ENCODE results near the gene TTLL10. TPM values are rescaled to one million over a fixed set of nuclear protein-coding genes. Genes with fewer than 3 reads are reported as not detected.

TTLL10 gene
- total and polyA plus RNA-seq, 4 donors = not detected

DNA sequence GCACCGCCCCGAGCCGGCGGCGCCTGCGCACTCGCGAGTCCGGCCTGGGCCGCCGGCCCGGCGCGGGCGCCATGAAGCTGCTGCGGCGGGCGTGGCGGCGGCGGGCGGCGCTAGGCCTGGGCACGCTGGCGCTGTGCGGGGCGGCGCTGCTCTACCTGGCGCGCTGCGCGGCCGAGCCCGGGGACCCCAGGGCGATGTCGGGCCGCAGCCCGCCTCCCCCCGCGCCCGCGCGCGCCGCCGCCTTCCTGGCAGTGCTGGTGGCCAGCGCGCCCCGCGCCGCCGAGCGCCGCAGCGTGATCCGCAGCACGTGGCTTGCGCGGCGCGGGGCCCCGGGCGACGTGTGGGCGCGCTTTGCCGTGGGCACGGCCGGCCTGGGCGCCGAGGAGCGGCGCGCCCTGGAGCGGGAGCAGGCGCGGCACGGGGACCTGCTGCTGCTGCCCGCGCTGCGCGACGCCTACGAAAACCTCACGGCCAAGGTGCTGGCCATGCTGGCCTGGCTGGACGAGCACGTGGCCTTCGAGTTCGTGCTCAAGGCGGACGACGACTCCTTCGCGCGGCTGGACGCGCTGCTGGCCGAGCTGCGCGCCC is 58.6 kb downstream of the TTLL10 start, which contains the start of gene B3GALT6:
B3GALT6 (plus strand) TSS at position 30 of the 588 bp plus-strand sequence; CDS start at position 72, 42 bp downstream.
- H3K27ac ChIP-seq (ENCODE audit: low read depth in 1 of 2, low read length in 2 of 2) = peak within 1 kb of the TSS; percentile 71 to 88
- peaks cover 14 to 32% (median 25%) of the 10 kb centered on the region in 4 donors for H3K4me1 ChIP-seq (ENCODE audit: control insufficient read depth in 4 of 4, insufficient read depth in 4 of 4, low read length in 3 of 4)
- TF ChIP-seq SP1 (IDR thresholded peaks at IDR 0.05) (no peak), GABPA (IDR thresholded peaks at IDR 0.05 in 1 of 2, conservative IDR thresholded peaks at IDR 0.05 in 1 of 2) (no peak), ATF3 (IDR thresholded peaks at IDR 0.05) (no peak), TAF1 (conservative IDR thresholded peaks at IDR 0.05) (no peak), YY1 (IDR thresholded peaks at IDR 0.05) (no peak), HNF4G (IDR thresholded peaks at IDR 0.05) (no peak), NR2F2 (IDR thresholded peaks at IDR 0.05) (no peak)
- no peaks in the 10 kb centered on the region for H3K9me3 ChIP-seq (ENCODE audit: control insufficient read depth in 4 of 4, low read length in 3 of 4)
- 11% methylated on average over 100 of the region's 100 CpGs for WGBS
- peaks cover 4 to 12% (median 7%) of the 10 kb centered on the region in 4 donors for H3K36me3 ChIP-seq (ENCODE audit: control insufficient read depth in 4 of 4, insufficient read depth in 3 of 4, low read depth in 1 of 4, low read length in 3 of 4)
- peak within 1 kb of the TSS; percentile 72 to 99 (median 92) for H3K4me3 ChIP-seq (ENCODE audit: low read depth in 1 of 3, low read length in 3 of 3)
- no peaks in the 10 kb centered on the region for H3K27me3 ChIP-seq (ENCODE audit: control insufficient read depth in 4 of 4, insufficient read depth in 4 of 4, low read length in 3 of 4)
- DNase-seq (ENCODE audit: low spot score) = no peak
- peak within 1 kb of the TSS; percentile 87 to 99 for H3K9ac ChIP-seq (ENCODE audit: low read depth in 1 of 2, low read length in 2 of 2)

DNA sequence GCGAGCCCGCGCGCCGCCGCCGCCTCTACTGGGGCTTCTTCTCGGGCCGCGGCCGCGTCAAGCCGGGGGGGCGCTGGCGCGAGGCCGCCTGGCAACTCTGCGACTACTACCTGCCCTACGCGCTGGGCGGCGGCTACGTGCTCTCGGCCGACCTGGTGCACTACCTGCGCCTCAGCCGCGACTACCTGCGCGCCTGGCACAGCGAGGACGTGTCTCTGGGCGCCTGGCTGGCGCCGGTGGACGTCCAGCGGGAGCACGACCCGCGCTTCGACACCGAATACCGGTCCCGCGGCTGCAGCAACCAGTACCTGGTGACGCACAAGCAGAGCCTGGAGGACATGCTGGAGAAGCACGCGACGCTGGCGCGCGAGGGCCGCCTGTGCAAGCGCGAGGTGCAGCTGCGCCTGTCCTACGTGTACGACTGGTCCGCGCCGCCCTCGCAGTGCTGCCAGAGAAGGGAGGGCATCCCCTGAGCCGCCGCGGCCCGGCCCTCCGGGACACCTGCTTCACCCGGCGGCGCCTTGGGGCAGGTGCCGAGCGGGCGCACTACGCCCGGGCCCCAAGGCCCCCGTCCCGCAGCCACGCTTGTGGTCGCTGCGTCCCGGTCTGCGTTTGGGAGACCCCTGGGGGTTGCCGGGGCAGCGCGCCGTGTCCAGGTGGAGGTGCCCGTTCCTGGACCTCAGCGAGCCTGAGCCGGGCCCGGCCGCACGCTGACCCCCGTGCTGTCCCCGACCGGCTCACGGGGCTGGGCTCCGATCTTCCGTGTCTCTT is 59.3 kb downstream of the TTLL10 start:
- H3K36me3 ChIP-seq (ENCODE audit: control insufficient read depth in 4 of 4, insufficient read depth in 3 of 4, low read depth in 1 of 4, low read length in 3 of 4) = peaks cover 3 to 7% (median 5%) of the 10 kb centered on the region in 4 donors
- peaks cover 14 to 37% (median 27%) of the 10 kb centered on the region in 4 donors for H3K4me1 ChIP-seq (ENCODE audit: control insufficient read depth in 4 of 4, insufficient read depth in 4 of 4, low read length in 3 of 4)
- no peak overlapping the region for H3K27ac ChIP-seq (ENCODE audit: low read depth in 1 of 2, low read length in 2 of 2)
- H3K4me3 ChIP-seq (ENCODE audit: low read depth in 1 of 3, low read length in 3 of 3) = peak overlapping the region in 1 of 3 donors; percentile 59
- H3K27me3 ChIP-seq (ENCODE audit: control insufficient read depth in 4 of 4, insufficient read depth in 4 of 4, low read length in 3 of 4) = no peaks in the 10 kb centered on the region
- DNase-seq (ENCODE audit: low spot score) = no peak
- WGBS = 84% methylated on average over 98 of the region's 98 CpGs
- H3K9me3 ChIP-seq (ENCODE audit: control insufficient read depth in 4 of 4, low read length in 3 of 4) = no peaks in the 10 kb centered on the region
- H3K9ac ChIP-seq (ENCODE audit: low read depth in 1 of 2, low read length in 2 of 2) = no peak overlapping the region
- TF ChIP-seq RAD21 (IDR thresholded peaks at IDR 0.05) (no peak), YY1 (IDR thresholded peaks at IDR 0.05) (no peak), MAX (IDR thresholded peaks at IDR 0.05) (no peak), TAF1 (conservative IDR thresholded peaks at IDR 0.05) (no peak), JUND (IDR thresholded peaks at IDR 0.05) (no peak), EGR1 (IDR thresholded peaks at IDR 0.05; ENCODE audit: low read depth in 2 of 2) (no peak), CTCF (IDR thresholded peaks at IDR 0.05; ENCODE audit: low read depth, low read length, missing input control) (no peak), NR2F2 (IDR thresholded peaks at IDR 0.05) (no peak), SP1 (IDR thresholded peaks at IDR 0.05) (no peak), HNF4A (conservative IDR thresholded peaks at IDR 0.05) (no peak), RXRA (IDR thresholded peaks at IDR 0.05) (no peak), FOXA2 (IDR thresholded peaks at IDR 0.05) (no peak)
- TF ChIP-seq, protein P1, sequence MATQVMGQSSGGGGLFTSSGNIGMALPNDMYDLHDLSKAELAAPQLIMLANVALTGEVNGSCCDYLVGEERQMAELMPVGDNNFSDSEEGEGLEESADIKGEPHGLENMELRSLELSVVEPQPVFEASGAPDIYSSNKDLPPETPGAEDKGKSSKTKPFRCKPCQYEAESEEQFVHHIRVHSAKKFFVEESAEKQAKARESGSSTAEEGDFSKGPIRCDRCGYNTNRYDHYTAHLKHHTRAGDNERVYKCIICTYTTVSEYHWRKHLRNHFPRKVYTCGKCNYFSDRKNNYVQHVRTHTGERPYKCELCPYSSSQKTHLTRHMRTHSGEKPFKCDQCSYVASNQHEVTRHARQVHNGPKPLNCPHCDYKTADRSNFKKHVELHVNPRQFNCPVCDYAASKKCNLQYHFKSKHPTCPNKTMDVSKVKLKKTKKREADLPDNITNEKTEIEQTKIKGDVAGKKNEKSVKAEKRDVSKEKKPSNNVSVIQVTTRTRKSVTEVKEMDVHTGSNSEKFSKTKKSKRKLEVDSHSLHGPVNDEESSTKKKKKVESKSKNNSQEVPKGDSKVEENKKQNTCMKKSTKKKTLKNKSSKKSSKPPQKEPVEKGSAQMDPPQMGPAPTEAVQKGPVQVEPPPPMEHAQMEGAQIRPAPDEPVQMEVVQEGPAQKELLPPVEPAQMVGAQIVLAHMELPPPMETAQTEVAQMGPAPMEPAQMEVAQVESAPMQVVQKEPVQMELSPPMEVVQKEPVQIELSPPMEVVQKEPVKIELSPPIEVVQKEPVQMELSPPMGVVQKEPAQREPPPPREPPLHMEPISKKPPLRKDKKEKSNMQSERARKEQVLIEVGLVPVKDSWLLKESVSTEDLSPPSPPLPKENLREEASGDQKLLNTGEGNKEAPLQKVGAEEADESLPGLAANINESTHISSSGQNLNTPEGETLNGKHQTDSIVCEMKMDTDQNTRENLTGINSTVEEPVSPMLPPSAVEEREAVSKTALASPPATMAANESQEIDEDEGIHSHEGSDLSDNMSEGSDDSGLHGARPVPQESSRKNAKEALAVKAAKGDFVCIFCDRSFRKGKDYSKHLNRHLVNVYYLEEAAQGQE (IDR thresholded peaks at IDR 0.05) = no peak

Measured in liver (tissue), 9 donors.